Panc1 (cell line): ENCODE measurements around the gene DNM3. TPM values are rescaled to one million over a fixed set of nuclear protein-coding genes. Genes with fewer than 3 reads are reported as not detected.

Source experiments
- ATAC-seq: fragments of 200-7000 bp; cut with Tn5 transposase; 2 replicates; pipeline ENCODE4 v1.9.1; 2020; ENCODE audit warnings: mild to moderate bottlenecking, moderate library complexity
- BruUV-seq: library from RNA; stranded (reverse); fragments of 400-500 nt; replicated peaks from 2 replicates; lab custom pipeline; 2021; lab: Mats Ljungman, UMichigan
- CTCF ChIA-PET: fragments of 300-600 bp; sonication (Branson Sonifier 250); formaldehyde crosslinking; loops from one replicate; lab custom pipeline; 2022; ENCODE audit warnings: antibody characterized with exemption; lab: Charles Lee
- POLR2A ChIA-PET: fragments of 300-600 bp; sonication (Branson Sonifier 250); formaldehyde crosslinking; loops from one replicate; lab custom pipeline; 2022; ENCODE audit warnings: antibody characterized with exemption; lab: Charles Lee
- DNase-seq: peaks from one replicate; pipeline ENCODE4 v3.0.0-alpha.2; 2010; ENCODE audit warnings: low read depth, low spot score
- H3K27ac ChIP-seq: 2 replicates; pipeline ENCODE4 v1.5.1; 2011; ENCODE audit warnings: mild to moderate bottlenecking, low read length, inconsistent platforms
- H3K27me3 ChIP-seq: fragments of 200-500 bp; sonication (Bioruptor generic); 2 replicates; pipeline ENCODE4 v1.6.0; 2014; ENCODE audit warnings: low read length, inconsistent platforms; ENCODE audit not compliant: control insufficient read depth, insufficient read depth
- H3K36me3 ChIP-seq: fragments of 200-500 bp; sonication (Bioruptor generic); 2 replicates; pipeline ENCODE4 v1.5.1; 2014; ENCODE audit warnings: inconsistent platforms, mild to moderate bottlenecking, low read length, moderate library complexity; ENCODE audit not compliant: control insufficient read depth, insufficient read depth
- H3K4me1 ChIP-seq: 2 replicates; pipeline ENCODE4 v1.5.1; 2011; ENCODE audit warnings: inconsistent platforms, mild to moderate bottlenecking, low read length, moderate library complexity; ENCODE audit not compliant: control insufficient read depth, insufficient read depth
- H3K4me3 ChIP-seq, 2 experiments: 2 replicates each; pipeline ENCODE4 v1.5.1; 2011 to 2012; ENCODE audit warnings: low read depth in 2 of 2, low read length in 2 of 2, mild to moderate bottlenecking in 2 of 2, inconsistent platforms in 1 of 2, moderate library complexity in 1 of 2
- H3K9me3 ChIP-seq: fragments of 200-500 bp; sonication (Bioruptor generic); 2 replicates; pipeline ENCODE4 v1.5.1; 2014; ENCODE audit warnings: low read depth, mild to moderate bottlenecking, inconsistent platforms, low read length, moderate library complexity; ENCODE audit not compliant: control insufficient read depth, insufficient read depth
- CTCF ChIP-seq: fragments of 450-650 bp; IDR thresholded peaks from 2 replicates; pipeline ENCODE4 v1.5.1; 2017; ENCODE audit warnings: mild to moderate bottlenecking
- REST ChIP-seq, 2 experiments: IDR thresholded peaks; 2 replicates each; pipeline ENCODE4 v1.6.1; 2011 to 2012; ENCODE audit warnings: low read depth in 2 of 2, control low read depth in 1 of 2, low read length in 1 of 2, mild to moderate bottlenecking in 1 of 2, moderate library complexity in 1 of 2; ENCODE audit not compliant: insufficient read depth in 1 of 2
- TCF7L2 ChIP-seq: IDR thresholded peaks from 2 replicates; pipeline ENCODE4 v1.6.1; 2011; ENCODE audit warnings: mild to moderate bottlenecking, low read depth, low read length, inconsistent platforms
- in situ Hi-C: cut with HindIII; loops from 2 replicates; pipeline ENCODE4 v1.10.0; 2016; ENCODE audit warnings: low sequenced_read_pairs, low pct_unique_long_range_greater_than_20kb
- intact Hi-C: fragments of 100-400 bp; cut with micrococcal nuclease; formaldehyde crosslinking; loops from one replicate; pipeline ENCODE4 v1.10.0; 2022; ENCODE audit not compliant: unreplicated experiment
- total RNA-seq: library from RNA; stranded (reverse); gene quantifications from one replicate; pipeline ENCODE4 v1.2.1, GENCODE V29; 2021; ENCODE audit not compliant: unreplicated experiment

The DNM3 gene
- total RNA-seq, 1 experiment from 2014 or later = 0.46 TPM

- DNase-seq (no peak), ATAC-seq (no peak)
- Histone ChIP-seq H3K27me3 (no peaks in the 10 kb centered on the region), H3K4me3 (no peak overlapping the region), H3K36me3 (no peaks in the 10 kb centered on the region), H3K27ac (no peak overlapping the region), H3K4me1 (peaks cover 28% of the 10 kb centered on the region), H3K9me3 (no peaks in the 10 kb centered on the region)
- intact Hi-C loops = loop anchor here (2.0 kb wide), 1 partner anchor 268 kb away; no protein-coding TSS in a partner anchor
- ChIA-PET POLR2A (interaction anchor here (0.6 kb wide), 1 partner anchor 718 kb away, joined by 13 read pairs; no protein-coding TSS in a partner anchor), CTCF (interaction anchor here (0.5 to 1.2 kb wide), 2 partner anchors 19 to 269 kb away, joined by 3 to 4 read pairs; no protein-coding TSS in a partner anchor)
- in situ Hi-C loops = no loop called here
- no TSS peak for BruUV-seq
- TF ChIP-seq REST (IDR thresholded peaks at IDR 0.05; ENCODE audit: insufficient read depth in 1 of 2, low read depth in 2 of 2, low read length in 1 of 2) = no peak
- peak; percentile 64 for TF ChIP-seq TCF7L2
Observed at GRCh38 chr1:172451002-172451443, 609.7 kb downstream of the DNM3 start.

DNA sequence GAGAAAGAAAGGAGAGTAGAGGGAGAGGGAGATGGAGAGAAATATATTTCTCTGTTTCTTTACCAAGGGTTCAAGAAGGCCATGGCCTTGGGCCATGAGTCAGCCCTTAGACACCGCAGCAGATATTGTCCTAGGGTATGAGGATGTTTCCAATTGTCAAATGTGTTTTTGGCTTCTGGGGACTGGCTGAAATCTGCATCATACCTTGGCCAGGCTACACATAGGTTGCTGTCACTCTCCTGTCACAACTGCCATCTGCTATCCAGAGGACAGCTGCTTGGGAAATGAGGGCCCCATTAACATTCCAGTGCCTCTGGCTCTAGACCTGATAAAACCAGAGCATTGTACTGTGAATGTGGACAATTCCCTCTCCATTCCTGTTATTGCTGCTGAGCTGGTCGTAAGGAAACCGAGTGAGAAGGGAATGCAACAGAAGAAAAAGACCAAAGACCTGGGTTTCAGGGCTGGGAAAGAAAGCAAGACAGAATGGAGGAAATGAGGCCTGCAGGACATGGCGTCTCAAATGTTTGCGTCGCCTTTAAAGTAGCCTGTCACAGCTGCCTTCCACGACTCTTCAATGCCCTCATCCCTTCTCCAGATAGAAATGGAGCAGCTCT is 611.3 kb downstream of the DNM3 start:
- Histone ChIP-seq H3K4me1 (peaks cover 28% of the 10 kb centered on the region), H3K9me3 (no peaks in the 10 kb centered on the region), H3K27me3 (no peaks in the 10 kb centered on the region), H3K36me3 (no peaks in the 10 kb centered on the region), H3K4me3 (no peak overlapping the region), H3K27ac (no peak overlapping the region)
- TF ChIP-seq REST (IDR thresholded peaks at IDR 0.05; ENCODE audit: insufficient read depth in 1 of 2, low read depth in 2 of 2, low read length in 1 of 2) (no peak), TCF7L2 (no peak), CTCF (no peak)
- CTCF ChIA-PET = no interaction called here
- in situ Hi-C loops (no loop called here), intact Hi-C loops (no loop called here)
- POLR2A ChIA-PET = interaction anchor here (0.5 kb wide), 1 partner anchor 1819 kb away, joined by 3 read pairs; no protein-coding TSS in a partner anchor
- BruUV-seq = no TSS peak
- DNase-seq (no peak), ATAC-seq (no peak)
